Keratinocyte (primary cell): Measurements from ENCODE around the gene RXRA. TPM values are rescaled to one million over a fixed set of nuclear protein-coding genes. Genes with fewer than 3 reads are reported as not detected.
A peak's percentile ranks its signal among the peaks of the same experiment; 100 is the strongest.

Experiments
- DNase-seq: peaks from one replicate; pipeline ENCODE4 v3.0.0-alpha.2; 2011; ENCODE audit warnings: low read depth, missing footprints, low spot score
- FAIRE-seq: peaks from 2 replicates; lab custom pipeline; 2011; peaks lifted over from hg19 to GRCh38; lab: Jason Lieb, UNC
- H2AFZ ChIP-seq: 2 replicates; pipeline ENCODE4 v1.6.0; 2012; ENCODE audit warnings: low read length, control low read depth, inconsistent platforms; ENCODE audit not compliant: control insufficient read depth
- H3K27ac ChIP-seq: 2 replicates; pipeline ENCODE4 v1.5.1; 2011; ENCODE audit warnings: low read length; ENCODE audit not compliant: control insufficient read depth, insufficient read depth
- H3K27me3 ChIP-seq: 3 replicates; pipeline ENCODE4 v1.6.0; 2011; ENCODE audit warnings: low read length; ENCODE audit not compliant: control insufficient read depth, insufficient read depth; ENCODE audit errors: extremely low read depth
- H3K36me3 ChIP-seq, 2 experiments: 2 replicates in 1 of 2; 3 replicates in 1 of 2; pipeline ENCODE4 v1.5.1; 2011; ENCODE audit warnings: low read length in 2 of 2, mild to moderate bottlenecking in 1 of 2; ENCODE audit not compliant: control insufficient read depth in 2 of 2, insufficient read depth in 2 of 2; ENCODE audit errors: extremely low read depth in 1 of 2
- H3K4me1 ChIP-seq: 3 replicates; pipeline ENCODE4 v1.5.1; 2011; ENCODE audit warnings: low read length; ENCODE audit not compliant: control insufficient read depth, insufficient read depth; ENCODE audit errors: extremely low read depth
- H3K4me2 ChIP-seq: 3 replicates; pipeline ENCODE4 v1.6.0; 2011; ENCODE audit warnings: low read depth, low read length; ENCODE audit not compliant: control insufficient read depth, insufficient read depth; ENCODE audit errors: extremely low read depth
- H3K4me3 ChIP-seq, 3 experiments: fragments of 200-600 bp in 1 of 3; sonication (generic) in 1 of 3; 2 replicates in 2 of 3; 3 replicates in 1 of 3; pipeline ENCODE4 v1.5.1; 2011 to 2016; ENCODE audit warnings: low read length in 3 of 3, mild to moderate bottlenecking in 3 of 3, control low read depth in 2 of 3, inconsistent platforms in 1 of 3, low read depth in 1 of 3, mixed read lengths in 1 of 3, mixed run types in 1 of 3, moderate library complexity in 1 of 3; ENCODE audit not compliant: control insufficient read depth in 2 of 3, insufficient read depth in 2 of 3; ENCODE audit errors: extremely low read depth in 1 of 3
- H3K79me2 ChIP-seq: 2 replicates; pipeline ENCODE4 v1.6.0; 2012; ENCODE audit warnings: low read length; ENCODE audit not compliant: control insufficient read depth, insufficient read depth
- H3K9ac ChIP-seq: 3 replicates; pipeline ENCODE4 v1.6.0; 2011; ENCODE audit warnings: low read length; ENCODE audit not compliant: control insufficient read depth, insufficient read depth; ENCODE audit errors: extremely low read depth
- H3K9me1 ChIP-seq: 3 replicates; pipeline ENCODE4 v1.6.0; 2011; ENCODE audit warnings: low read length; ENCODE audit not compliant: control insufficient read depth, insufficient read depth; ENCODE audit errors: extremely low read depth
- H3K9me3 ChIP-seq: 2 replicates; pipeline ENCODE4 v1.5.1; 2012; ENCODE audit warnings: low read depth, low read length; ENCODE audit not compliant: control insufficient read depth
- H4K20me1 ChIP-seq: 3 replicates; pipeline ENCODE4 v1.6.0; 2011; ENCODE audit warnings: low read length; ENCODE audit not compliant: control insufficient read depth, insufficient read depth; ENCODE audit errors: extremely low read depth
- EZH2 ChIP-seq: IDR thresholded peaks from one replicate; pipeline ENCODE4 v1.6.1; 2012; ENCODE audit warnings: inconsistent platforms, mild to moderate bottlenecking, low read length, moderate library complexity
- dilution Hi-C: fragments of 300-500 bp; cut with MboI; formaldehyde crosslinking; loops from one replicate; pipeline ENCODE4 v1.7.0; 2020; ENCODE audit warnings: low sequenced_read_pairs; ENCODE audit not compliant: extremely low pct_ligation_motif_present
- polyA plus RNA-seq, 5 experiments: library from polyadenylated mRNA; depleted of rRNA in 3 of 5; stranded (reverse) in 3 of 5; stranded (forward) in 1 of 5; unstranded in 1 of 5; fragments of >200 nt; gene quantifications; 1 replicate in 1 of 5; 2 replicates in 3 of 5; 3 replicates in 1 of 5; pipeline versions ENCODE4 v1.2.1 to v1.2.3, GENCODE V29; 2011 to 2012; ENCODE audit warnings: missing spikeins in 2 of 5, low read depth in 1 of 5, low replicate concordance in 1 of 5
- TF ChIP-seq, protein P1 (sequence below), 3 experiments: IDR thresholded peaks in 1 of 3; conservative IDR thresholded peaks in 1 of 3; optimal IDR thresholded peaks in 1 of 3; 2 replicates in 2 of 3; 3 replicates in 1 of 3; pipeline versions ENCODE3 to v1.5.1; 2011; ENCODE audit warnings: low read length in 3 of 3, mild to moderate bottlenecking in 3 of 3, moderate library complexity in 2 of 3, control low read depth in 1 of 3, inconsistent platforms in 1 of 3; ENCODE audit not compliant: insufficient read depth in 2 of 3; ENCODE audit errors: extremely low read depth in 1 of 3

The RXRA gene
- polyA plus RNA-seq, 1 donor (not counting 4 experiments of a cell fraction or from before 2014, with no cell fraction given): 9.7 TPM

DNA sequence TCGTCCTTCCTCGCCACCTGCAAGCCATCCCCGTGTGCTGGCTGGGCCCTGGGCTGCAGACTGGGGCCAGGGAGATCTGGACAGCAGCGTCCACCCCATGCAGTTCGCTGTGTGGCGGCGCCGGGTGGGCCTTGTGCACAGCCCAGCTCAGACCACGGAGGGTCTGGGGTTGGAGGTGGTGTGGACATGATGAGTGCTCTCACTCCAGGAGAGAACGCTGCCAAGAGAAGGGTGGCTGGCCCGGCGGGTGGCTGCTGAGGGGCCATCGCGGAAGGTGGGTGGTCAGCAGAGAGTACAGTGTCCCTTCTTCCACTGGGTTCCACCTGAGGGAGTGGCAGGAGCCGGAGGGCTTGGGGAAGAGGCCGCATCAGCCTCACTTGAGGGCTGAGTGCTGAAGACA lies 44.4 kb downstream of the RXRA start:
- Histone ChIP-seq H3K36me3 (no peaks in the 10 kb centered on the region), H3K4me2 (no peak overlapping the region), H3K9me3 (no peaks in the 10 kb centered on the region), H3K27ac (no peak overlapping the region), H2AFZ (no peak overlapping the region), H3K4me1 (peaks cover 88% of the 10 kb centered on the region), H3K79me2 (peaks cover 68% of the 10 kb centered on the region), H3K9ac (no peak overlapping the region), H3K9me1 (no peaks in the 10 kb centered on the region), H4K20me1 (peaks cover 3% of the 10 kb centered on the region), H3K4me3 (no peak overlapping the region), H3K27me3 (no peaks in the 10 kb centered on the region)
- no peak for TF ChIP-seq EZH2
- TF ChIP-seq, protein P1, sequence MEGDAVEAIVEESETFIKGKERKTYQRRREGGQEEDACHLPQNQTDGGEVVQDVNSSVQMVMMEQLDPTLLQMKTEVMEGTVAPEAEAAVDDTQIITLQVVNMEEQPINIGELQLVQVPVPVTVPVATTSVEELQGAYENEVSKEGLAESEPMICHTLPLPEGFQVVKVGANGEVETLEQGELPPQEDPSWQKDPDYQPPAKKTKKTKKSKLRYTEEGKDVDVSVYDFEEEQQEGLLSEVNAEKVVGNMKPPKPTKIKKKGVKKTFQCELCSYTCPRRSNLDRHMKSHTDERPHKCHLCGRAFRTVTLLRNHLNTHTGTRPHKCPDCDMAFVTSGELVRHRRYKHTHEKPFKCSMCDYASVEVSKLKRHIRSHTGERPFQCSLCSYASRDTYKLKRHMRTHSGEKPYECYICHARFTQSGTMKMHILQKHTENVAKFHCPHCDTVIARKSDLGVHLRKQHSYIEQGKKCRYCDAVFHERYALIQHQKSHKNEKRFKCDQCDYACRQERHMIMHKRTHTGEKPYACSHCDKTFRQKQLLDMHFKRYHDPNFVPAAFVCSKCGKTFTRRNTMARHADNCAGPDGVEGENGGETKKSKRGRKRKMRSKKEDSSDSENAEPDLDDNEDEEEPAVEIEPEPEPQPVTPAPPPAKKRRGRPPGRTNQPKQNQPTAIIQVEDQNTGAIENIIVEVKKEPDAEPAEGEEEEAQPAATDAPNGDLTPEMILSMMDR (optimal IDR thresholded peaks at IDR 0.05 in 1 of 3, IDR thresholded peaks at IDR 0.05 in 1 of 3, conservative IDR thresholded peaks at IDR 0.05 in 1 of 3; ENCODE audit: extremely low read depth in 1 of 3, insufficient read depth in 2 of 3, low read length in 3 of 3): no peak
- no peak for DNase-seq
- no peak for FAIRE-seq
- dilution Hi-C loops: no loop called here

DNA sequence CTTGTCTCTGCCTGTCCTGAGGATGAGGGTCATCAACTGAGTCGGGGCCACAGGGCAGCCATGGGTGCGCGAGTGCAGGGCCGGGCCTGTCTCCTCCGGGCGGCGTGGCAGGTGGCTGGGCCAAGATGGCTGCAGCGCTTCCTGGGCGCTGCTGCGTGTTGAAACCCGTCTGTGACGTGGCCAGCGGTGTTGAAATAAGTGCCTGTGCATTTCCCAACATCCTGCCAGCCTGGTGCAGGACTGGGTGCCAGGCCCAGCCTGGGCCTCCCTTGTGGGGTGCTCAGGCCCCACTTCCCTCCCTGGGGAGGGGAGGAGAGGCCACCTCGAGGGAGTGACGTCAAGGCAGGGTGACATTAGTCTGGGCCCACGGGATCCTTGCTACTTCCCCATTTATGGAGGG lies 45.5 kb downstream of the RXRA start:
- peaks cover 86% of the 10 kb centered on the region for H3K4me1 ChIP-seq
- H3K79me2 ChIP-seq: peaks cover 73% of the 10 kb centered on the region
- H4K20me1 ChIP-seq: no peaks in the 10 kb centered on the region
- H3K36me3 ChIP-seq: no peaks in the 10 kb centered on the region
- dilution Hi-C loops: no loop called here
- no peaks in the 10 kb centered on the region for H3K27me3 ChIP-seq
- H2AFZ ChIP-seq: peak overlapping the region; percentile 40
- H3K4me3 ChIP-seq: no peak overlapping the region
- H3K27ac ChIP-seq: peak overlapping the region; percentile 94
- peak overlapping the region; percentile 83 for H3K9ac ChIP-seq
- no peak for DNase-seq
- no peak for TF ChIP-seq EZH2
- TF ChIP-seq, protein P1 (optimal IDR thresholded peaks at IDR 0.05 in 1 of 3, IDR thresholded peaks at IDR 0.05 in 1 of 3, conservative IDR thresholded peaks at IDR 0.05 in 1 of 3; ENCODE audit: extremely low read depth in 1 of 3, insufficient read depth in 2 of 3, low read length in 3 of 3): no peak
- FAIRE-seq: peak; percentile 96
- peak overlapping the region; percentile 41 for H3K4me2 ChIP-seq
- no peaks in the 10 kb centered on the region for H3K9me1 ChIP-seq
- H3K9me3 ChIP-seq: no peaks in the 10 kb centered on the region
